Activated T-cell treated with anti-CD3 and anti-CD28 coated beads, Interleukin-2, amount 50 U/mL, for 48 hours (primary cell): ENCODE results near the gene POLR3H.
A peak's percentile ranks its signal among the peaks of the same experiment; 100 is the strongest.
"Not testable (repeated sequence)": the region's sequence is repeated elsewhere in the genome, so short reads cannot be mapped to it uniquely, and the experiment has no call there.

ENCODE experiments used
- DNase-seq, 2 experiments: peaks; one replicate each; pipeline ENCODE4 v3.0.0-alpha.2; 2020

POLR3H gene, protein sequence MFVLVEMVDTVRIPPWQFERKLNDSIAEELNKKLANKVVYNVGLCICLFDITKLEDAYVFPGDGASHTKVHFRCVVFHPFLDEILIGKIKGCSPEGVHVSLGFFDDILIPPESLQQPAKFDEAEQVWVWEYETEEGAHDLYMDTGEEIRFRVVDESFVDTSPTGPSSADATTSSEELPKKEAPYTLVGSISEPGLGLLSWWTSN

DNA sequence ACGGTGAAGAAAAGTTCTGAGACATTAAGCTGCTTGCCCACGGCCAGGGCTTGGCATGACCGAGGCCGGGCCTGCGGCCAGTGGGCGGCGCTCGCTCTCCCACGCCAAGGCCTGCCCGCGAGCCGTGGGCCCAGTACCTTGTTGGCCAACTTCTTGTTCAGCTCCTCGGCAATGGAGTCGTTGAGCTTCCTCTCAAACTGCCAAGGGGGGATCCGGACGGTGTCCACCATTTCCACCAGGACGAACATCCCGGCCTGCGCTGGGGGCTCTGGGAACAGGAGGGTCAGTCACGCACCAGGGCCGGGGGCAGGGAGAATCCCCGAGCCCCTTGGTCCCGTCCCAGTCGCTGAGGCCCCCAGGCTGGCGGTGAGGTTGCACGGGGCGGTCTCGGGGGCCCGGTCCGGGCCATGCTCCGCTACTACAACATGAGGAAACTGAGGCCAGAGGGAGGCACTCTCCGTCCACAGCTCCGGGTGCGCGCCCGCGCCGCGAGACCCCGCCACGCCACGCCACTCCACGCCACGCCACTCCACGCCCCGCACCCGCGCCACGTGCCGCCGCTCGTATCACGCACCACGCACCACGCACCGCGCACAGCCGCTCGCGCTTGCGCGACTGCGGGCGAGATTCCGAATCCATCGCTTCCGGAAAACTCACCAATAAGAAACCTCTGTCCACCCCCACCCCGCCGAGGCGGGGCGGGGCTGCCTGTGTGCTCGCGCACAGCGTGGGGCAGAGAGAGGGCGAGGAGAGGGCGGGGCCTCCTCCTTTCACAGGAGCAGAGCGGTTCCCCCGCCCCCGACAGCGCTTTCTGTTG is at the start of gene POLR3H:
TSS of gene POLR3H (minus strand) at position 617 of the 817 bp plus-strand sequence. CDS start at position 248, 369 bp downstream.
- DNase-seq: peak; percentile 98 to 99

DNA sequence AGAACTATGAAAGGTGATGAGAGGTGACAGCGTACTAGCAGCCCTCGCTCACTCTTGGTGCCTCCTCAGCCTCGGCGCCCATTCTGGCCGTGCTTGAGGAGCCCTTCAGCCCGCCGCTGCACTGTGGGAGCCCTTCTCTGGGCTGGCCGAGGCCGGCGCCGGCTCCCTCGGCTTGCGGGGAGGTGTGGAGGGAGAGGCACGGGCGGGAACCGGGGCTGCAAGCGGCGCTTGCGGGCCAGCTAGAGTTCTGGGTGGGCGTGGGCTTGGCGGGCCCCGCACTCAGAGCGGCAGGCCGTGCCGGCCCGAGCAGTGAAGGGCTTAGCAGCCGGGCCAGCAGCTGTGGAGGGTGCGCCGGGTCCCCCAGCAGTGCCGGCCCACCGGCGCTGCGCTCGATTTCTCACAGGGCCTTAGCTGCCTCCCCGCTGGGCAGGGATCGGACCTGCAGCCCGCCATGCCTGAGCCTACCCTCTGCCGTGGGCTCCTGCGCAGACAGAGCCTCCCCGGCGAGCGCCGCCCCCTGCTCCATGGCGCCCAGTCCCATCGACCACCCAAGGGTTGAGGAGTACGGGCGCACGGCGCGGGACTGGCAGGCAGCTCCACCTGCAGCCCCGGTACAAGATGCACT is 49.2 kb upstream of the POLR3H start:
- not testable (repeated sequence) for DNase-seq

DNA sequence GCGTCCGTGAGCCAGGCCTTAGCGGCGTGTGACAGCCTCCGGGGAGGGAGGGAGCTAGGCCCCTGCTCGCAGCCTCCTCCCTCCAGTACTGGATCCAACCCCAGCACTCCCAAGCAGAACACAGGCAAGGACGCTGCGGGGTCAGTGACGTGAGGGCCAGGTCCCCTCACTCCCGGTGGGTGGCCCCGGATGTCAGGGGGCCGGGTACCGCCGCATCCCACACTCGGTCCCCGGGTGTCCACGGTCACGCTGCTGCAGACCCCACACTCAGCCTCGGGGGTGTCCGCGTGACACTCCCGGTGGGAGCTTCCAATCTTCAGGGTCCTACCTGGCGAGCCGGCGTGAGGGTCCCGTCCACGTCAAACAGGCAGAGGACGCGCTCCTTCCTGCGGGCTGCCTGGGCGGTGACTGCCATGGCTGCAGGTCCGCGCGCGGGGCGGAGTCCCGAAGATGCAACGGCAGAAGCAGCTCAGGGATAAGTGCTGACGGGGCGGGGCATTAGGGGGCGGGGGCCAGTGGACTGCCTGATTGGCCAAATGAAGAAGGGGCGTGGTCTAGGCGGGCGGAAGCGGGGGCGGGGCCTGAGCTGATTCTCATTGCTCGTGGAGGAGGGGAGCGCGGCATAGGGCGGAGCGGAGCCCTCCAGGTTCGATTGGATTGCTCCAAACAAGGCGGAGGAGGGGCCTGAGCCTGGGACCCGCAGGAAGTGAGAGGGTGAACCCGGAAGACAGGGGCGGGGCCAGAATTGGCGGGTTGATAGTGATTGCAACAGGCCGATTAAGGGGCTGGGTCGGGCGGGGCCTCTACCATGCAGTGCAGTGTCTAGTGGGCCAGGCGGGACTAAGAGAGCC is 45.3 kb upstream of the POLR3H start, which contains the start of gene PMM1:
TSS of gene PMM1 (minus strand) at position 450 of the 851 bp plus-strand sequence. CDS start at position 415, 35 bp downstream.
- DNase-seq: peak; percentile 100

GRCh38 chr22:41587347-41587723 is 43.1 kb upstream of the POLR3H start:
- DNase-seq: no peak

DNA sequence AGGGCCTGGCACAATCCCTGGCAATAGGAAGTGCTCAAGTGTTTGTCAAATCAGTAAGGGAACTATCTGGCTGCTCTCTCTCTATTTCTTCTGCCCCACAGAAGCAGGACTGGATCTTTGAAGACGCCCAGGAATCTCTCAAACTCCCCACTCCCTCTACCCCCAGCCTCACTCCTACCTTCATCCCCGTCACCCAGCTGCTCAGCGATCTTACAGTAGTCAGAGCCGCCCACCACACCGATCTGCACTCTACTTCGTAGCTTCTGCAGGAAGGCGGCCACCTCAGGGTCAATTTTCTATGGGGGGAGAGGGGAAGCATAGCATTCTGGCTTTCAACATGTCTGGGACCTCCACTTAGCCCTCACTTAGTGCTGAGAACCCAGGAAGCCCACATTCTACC is 41.6 kb upstream of the POLR3H start:
- DNase-seq: no peak

- no peak for DNase-seq
Measured at GRCh38 chr22:41584881-41585280, 40.6 kb upstream of the POLR3H start.

- DNase-seq: no peak
Measured at GRCh38 chr22:41582694-41583093, 38.4 kb upstream of the POLR3H start.

DNA sequence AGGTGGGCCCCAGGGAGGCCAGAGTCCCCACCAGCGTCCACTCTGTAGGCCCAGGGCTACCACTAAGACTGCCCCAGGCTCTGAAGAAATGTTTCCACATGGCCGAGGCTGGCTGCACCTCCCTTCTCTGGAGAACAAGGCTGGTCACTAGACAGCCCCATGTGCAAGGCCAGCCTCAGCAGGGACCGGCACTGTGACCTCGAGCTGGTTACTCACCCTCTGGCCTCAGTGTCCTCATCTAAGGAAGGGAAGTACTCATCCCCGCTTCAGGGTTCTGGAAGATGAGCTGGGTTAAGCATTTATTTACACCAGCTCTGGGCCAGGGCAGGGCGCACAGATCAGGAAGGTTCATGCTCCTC is 35.7 kb upstream of the POLR3H start:
- DNase-seq: no peak

DNA sequence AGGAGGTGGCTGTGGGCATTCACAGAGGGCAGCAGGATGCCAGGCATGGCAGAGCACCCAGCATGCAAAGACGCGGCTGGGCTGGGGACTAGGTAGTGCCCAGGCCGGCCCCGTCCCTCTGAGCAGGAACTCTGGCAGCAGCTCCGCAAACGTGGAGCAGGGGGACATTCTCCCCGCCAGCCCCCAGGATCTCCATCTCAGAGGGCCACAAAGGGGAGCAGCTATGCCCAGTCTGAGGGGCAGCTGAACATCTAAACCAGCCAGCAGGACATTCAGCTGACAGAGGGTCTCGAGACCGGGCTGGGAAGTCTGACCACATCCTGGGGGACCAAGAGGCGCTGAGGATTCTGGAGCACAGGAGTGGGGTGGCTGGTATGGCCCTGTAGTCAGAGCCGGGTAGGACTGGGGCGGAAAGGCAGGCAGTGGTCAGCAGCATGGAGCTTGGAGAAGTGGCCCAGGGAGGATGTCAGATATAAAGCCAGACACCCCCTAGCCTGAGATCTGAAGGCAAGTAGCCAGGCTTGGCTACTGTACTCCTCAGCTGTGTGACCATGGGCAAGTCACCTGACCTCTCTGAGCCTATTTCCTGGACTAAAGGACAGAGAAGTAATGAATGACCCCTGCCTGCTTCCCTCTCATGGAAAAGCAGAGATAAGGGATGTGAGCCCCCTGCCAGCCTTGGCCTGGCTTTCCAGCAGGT is 35.2 kb upstream of the POLR3H start:
- no peak for DNase-seq

DNA sequence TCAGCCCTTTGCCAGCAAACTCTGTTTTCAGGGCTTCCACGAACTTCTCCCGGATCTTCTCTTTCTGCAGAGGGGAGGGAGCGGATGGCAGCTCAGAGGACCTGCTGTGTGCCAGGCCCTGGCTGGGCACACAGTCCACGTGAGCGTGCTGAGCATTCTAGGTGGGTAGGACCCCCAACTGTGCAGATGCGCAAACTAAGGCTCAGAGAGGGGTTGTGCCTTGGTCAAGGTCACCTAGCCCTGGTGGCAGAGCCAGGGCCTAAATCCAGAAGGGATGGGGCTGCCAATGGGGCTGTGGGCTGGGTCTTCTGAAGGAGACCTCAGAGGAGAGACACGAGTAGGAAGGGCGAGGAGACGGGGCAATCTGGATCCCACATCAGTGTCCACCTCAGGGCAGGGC is 34.5 kb upstream of the POLR3H start:
- DNase-seq: no peak

GRCh38 chr22:41578114-41578513 is 33.8 kb upstream of the POLR3H start:
- DNase-seq: no peak

- DNase-seq: peak; percentile 38 to 63
Measured at GRCh38 chr22:41576877-41577276, 32.6 kb upstream of the POLR3H start.

GRCh38 chr22:41575533-41575932 is 31.3 kb upstream of the POLR3H start:
- no peak for DNase-seq

- no peak for DNase-seq
Measured at GRCh38 chr22:41574847-41575381, 30.6 kb upstream of the POLR3H start.

DNA sequence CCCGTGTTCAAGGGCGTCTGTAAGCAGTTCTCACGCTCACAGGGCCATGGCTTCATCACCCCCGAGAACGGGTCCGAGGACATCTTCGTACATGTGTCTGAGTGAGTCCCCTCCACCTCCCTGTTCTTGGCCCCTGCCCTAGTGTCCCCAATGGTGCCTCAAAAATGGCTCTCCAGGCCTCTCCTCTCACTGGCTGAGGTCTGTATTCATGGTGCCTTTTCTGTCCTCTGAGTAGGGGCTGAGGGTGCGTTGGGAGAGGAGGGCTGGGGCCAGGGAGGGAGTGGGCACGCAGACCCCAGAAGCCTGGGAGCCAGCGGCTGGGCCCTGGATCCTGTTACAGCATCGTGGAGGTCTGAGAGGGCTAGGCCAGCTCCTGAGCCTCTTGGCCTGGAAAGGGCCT is 29.4 kb upstream of the POLR3H start:
- no peak for DNase-seq

- DNase-seq: not testable (repeated sequence)
Measured at GRCh38 chr22:41572305-41572704, 28.0 kb upstream of the POLR3H start.

DNA sequence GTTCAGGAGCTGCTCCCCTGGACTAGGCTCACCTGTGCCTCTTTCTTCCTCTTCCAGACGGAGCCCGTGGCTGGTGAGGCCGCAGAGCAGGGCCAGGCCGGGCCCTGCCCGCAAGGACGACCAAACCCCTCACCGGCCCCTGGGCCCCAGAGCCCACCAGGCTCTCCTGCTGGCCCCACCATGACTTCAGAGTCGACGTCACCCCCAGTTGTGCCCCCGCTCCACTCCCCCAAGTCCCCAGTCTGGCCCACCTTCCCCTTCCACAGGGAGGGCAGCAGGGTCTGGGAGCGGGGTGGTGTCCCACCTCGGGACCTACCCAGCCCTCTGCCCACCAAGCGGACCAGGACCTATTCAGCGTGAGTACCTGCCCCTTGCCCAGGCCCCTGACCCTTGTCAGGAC is 27.5 kb upstream of the POLR3H start:
- DNase-seq: no peak

DNA sequence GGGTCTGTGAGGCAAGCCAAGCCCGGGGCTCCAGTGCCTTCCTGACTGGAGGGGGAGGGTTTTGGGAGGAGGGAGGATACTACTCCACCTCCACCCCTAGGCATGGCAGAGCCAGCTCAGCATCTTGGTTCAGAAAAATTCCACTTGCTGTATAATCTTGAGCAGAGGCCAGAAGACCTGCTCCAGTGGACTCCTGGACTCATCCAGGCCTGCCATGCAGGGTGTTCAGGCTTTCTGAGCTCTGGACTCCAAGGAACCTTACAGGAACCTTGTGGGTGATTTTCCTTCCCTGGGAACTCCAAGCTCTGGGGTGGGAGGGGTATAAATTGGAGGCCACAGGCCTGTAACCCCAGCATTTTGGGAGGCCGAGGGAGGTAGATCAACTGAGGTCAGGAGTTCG is 26.0 kb upstream of the POLR3H start:
- no peak for DNase-seq

GRCh38 chr22:41568811-41569210 is 24.5 kb upstream of the POLR3H start:
- DNase-seq: no peak

- no peak for DNase-seq
Measured at GRCh38 chr22:41567512-41567768, 23.2 kb upstream of the POLR3H start.

DNA sequence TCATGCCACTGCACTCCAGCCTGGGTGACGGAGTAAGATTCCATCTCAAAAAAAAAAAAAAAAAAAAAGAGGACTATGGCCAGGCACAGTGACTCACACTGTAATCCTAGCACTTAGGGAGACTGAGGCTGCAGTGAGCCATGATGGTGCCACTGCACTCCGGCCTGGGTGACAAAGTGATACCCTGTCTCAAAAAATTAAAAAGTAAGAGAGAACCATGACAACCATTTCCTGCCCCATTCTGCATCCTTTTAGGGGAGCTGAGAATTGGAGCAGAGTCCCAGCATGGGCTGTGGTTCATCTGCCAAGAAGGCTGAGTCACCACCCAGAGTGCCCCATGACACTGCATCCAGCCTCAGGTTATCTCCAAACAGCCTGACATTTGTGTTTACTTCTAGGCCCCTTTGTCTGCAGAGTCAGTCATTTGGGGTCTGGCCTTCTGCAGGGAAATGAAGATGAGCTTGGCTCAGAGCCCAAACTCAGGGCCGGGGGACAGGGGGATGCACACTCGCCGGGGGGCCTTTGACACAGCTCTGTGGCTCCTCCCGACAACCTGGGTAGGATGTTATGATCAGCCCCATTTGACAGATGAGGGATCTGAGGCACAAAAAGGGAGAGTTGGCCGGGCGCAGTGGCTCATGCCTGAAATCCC is 21.3 kb upstream of the POLR3H start:
- peak; percentile 39 to 55 for DNase-seq

DNA sequence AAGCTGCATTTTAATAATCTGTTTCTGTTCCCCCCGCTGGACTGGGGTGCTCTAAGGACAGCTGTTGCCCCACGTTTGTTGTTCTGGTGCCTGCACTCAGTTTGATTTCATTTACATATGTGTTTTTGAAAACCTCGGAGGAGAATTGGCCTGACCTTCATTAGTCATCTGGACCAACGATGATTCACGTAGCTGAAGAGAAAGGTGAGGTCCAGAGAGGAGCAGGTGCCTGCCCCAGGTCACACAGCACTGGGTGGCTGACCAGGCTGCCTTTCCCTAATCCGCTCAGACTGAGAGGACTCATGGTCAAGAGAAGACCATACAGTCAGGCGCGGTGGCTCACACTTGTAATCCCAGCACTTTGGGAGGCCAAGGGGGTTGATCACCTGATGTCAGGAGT is 20.3 kb upstream of the POLR3H start:
- no peak for DNase-seq
